ENCODE measurements around the gene MLLT10. TPM values are rescaled to one million over a fixed set of nuclear protein-coding genes. Genes with fewer than 3 reads are reported as not detected.

Gene MLLT10
- total and polyA plus RNA-seq, 10 of the 15 experiments (the other 5 are each of a cell fraction or from before 2014, with no cell fraction given): 8.7 to 61.1 (median 28.5) TPM

- ChIA-PET SMC1A (ENCODE audit: uncharacterized antibody, unreplicated experiment) (interaction anchor here (0.6 kb wide), 1 partner anchor 47 kb away, joined by 4 read pairs; no protein-coding TSS in a partner anchor), CTCF (interaction anchor here (1.4 kb wide), 1 partner anchor 26 kb away, joined by 5 read pairs; no protein-coding TSS in a partner anchor), POLR2A (interaction anchor here (0.6 kb wide), 2 partner anchors 189 to 434 kb away, joined by 3 to 5 read pairs; no protein-coding TSS in a partner anchor), RAD21 (ENCODE audit: unreplicated experiment) (interaction anchor here (1.4 to 1.6 kb wide), 2 partner anchors 11 to 25 kb away, joined by 5 to 6 read pairs; no protein-coding TSS in a partner anchor)
- ATAC-seq: no peak
- no peak for FAIRE-seq
- in situ Hi-C loops (cut with MboI): no loop called here
- H3K4me2 ChIP-seq (ENCODE audit: control insufficient read depth, insufficient read depth): no peak overlapping the region
- H3K27me3 ChIP-seq (replicated peaks in 1 of 2; ENCODE audit: control insufficient read depth in 2 of 2, insufficient read depth in 2 of 2, low read length in 1 of 2): peaks cover 3 to 15% of the 10 kb centered on the region in 2 experiments
- peaks cover 28% of the 10 kb centered on the region for H3K4me1 ChIP-seq (ENCODE audit: control insufficient read depth, insufficient read depth, low read length)
- H4K20me1 ChIP-seq (ENCODE audit: control insufficient read depth, insufficient read depth): no peaks in the 10 kb centered on the region
- no peaks in the 10 kb centered on the region for H3K9me3 ChIP-seq (replicated peaks; ENCODE audit: control insufficient read depth, insufficient read depth, low read length)
- TF ChIP-seq ZNF207 (IDR thresholded peaks at IDR 0.05; ENCODE audit: borderline replicate concordance): no peak
- no peaks in the 10 kb centered on the region for H3K36me3 ChIP-seq (ENCODE audit: control insufficient read depth in 2 of 2, insufficient read depth in 2 of 2, low read length in 1 of 2)
- intact Hi-C loops (cut with micrococcal nuclease; ENCODE audit: unreplicated experiment): no loop called here
- H3K9ac ChIP-seq (ENCODE audit: control insufficient read depth, insufficient read depth, low read length): no peak overlapping the region
- 72% methylated on average over 2 of the region's 4 CpGs for whole genome bisulfite sequencing (ENCODE audit: insufficient coverage, insufficient replicate concordance, low lambda C conversion rate, missing lambda C conversion rate)
- BruUV-seq (replicated peaks): no TSS peak
- H3K79me2 ChIP-seq (ENCODE audit: control insufficient read depth, insufficient read depth, low read length): no peaks in the 10 kb centered on the region
- H3K4me3 ChIP-seq: no peak overlapping the region
- no peak overlapping the region for H2AFZ ChIP-seq (ENCODE audit: control insufficient read depth, low read depth, low read length)
- no peak for DNase-seq (ENCODE audit: low read depth, low spot score)
- H3K27ac ChIP-seq (ENCODE audit: control insufficient read depth, insufficient read depth): no peak overlapping the region
Measured at GRCh38 chr10:21521751-21522533, 12.1 kb upstream of the MLLT10 start.

GRCh38 chr10:21522631-21523406 lies 11.2 kb upstream of the MLLT10 start:
- Histone ChIP-seq H2AFZ (ENCODE audit: control insufficient read depth, low read depth, low read length) (no peak overlapping the region), H3K9ac (ENCODE audit: control insufficient read depth, insufficient read depth, low read length) (no peak overlapping the region), H3K36me3 (ENCODE audit: control insufficient read depth in 2 of 2, insufficient read depth in 2 of 2, low read length in 1 of 2) (no peaks in the 10 kb centered on the region), H3K27me3 (replicated peaks in 1 of 2; ENCODE audit: control insufficient read depth in 2 of 2, insufficient read depth in 2 of 2, low read length in 1 of 2) (peaks cover 3 to 18% of the 10 kb centered on the region in 2 experiments), H3K9me3 (replicated peaks; ENCODE audit: control insufficient read depth, insufficient read depth, low read length) (no peaks in the 10 kb centered on the region), H3K79me2 (ENCODE audit: control insufficient read depth, insufficient read depth, low read length) (no peaks in the 10 kb centered on the region), H3K4me2 (ENCODE audit: control insufficient read depth, insufficient read depth) (no peak overlapping the region), H4K20me1 (ENCODE audit: control insufficient read depth, insufficient read depth) (no peaks in the 10 kb centered on the region), H3K27ac (ENCODE audit: control insufficient read depth, insufficient read depth) (no peak overlapping the region), H3K4me3 (no peak overlapping the region), H3K4me1 (ENCODE audit: control insufficient read depth, insufficient read depth, low read length) (peaks cover 28% of the 10 kb centered on the region)
- 100% methylated on average over 1 of the region's 1 CpG for WGBS (ENCODE audit: insufficient coverage, insufficient replicate concordance, low lambda C conversion rate, missing lambda C conversion rate)
- BruUV-seq (replicated peaks): no TSS peak
- ATAC-seq (no peak), FAIRE-seq (no peak), DNase-seq (ENCODE audit: low read depth, low spot score) (no peak)
- POLR2A ChIA-PET: interaction anchor here (0.6 kb wide), 2 partner anchors 27 to 606 kb away, joined by 3 to 6 read pairs; no protein-coding TSS in a partner anchor
- intact Hi-C loops (cut with micrococcal nuclease; ENCODE audit: unreplicated experiment): no loop called here
- in situ Hi-C loops (cut with MboI): no loop called here
- TF ChIP-seq HDGF (IDR thresholded peaks at IDR 0.05) (no peak), CBFB (IDR thresholded peaks at IDR 0.05; ENCODE audit: low read depth) (no peak)
- RAD21 ChIA-PET (ENCODE audit: unreplicated experiment): no interaction called here
- CTCF ChIA-PET: interaction anchor here (0.6 kb wide), 1 partner anchor 1036 kb away, joined by 4 read pairs; no protein-coding TSS in a partner anchor
- SMC1A ChIA-PET (ENCODE audit: uncharacterized antibody, unreplicated experiment): no interaction called here

Measured in GM12878 (cell line).